SK-N-SH (cell line): ENCODE data around the gene INAFM2. TPM values are rescaled to one million over a fixed set of nuclear protein-coding genes. Genes with fewer than 3 reads are reported as not detected.

ENCODE experiments used
- CTCF ChIA-PET: fragments of 300-600, 350-600 bp; formaldehyde crosslinking; extraction: SDS; loops from one replicate; lab custom pipeline; 2021; lab: Yijun Ruan, JAX
- POLR2A ChIA-PET: fragments of 350-600 bp; sonication (Branson Sonifier 250); formaldehyde crosslinking; extraction: SDS; loops from one replicate; lab custom pipeline; 2020; ENCODE audit warnings: antibody characterized with exemption, inconsistent platforms; lab: Yijun Ruan, JAX
- DNase-seq: peaks from one replicate; pipeline ENCODE4 v3.0.0; 2012
- H2AFZ ChIP-seq: fragments of 200-600 bp; sonication (generic); 2 replicates; pipeline ENCODE4 v1.8.1; 2016; ENCODE audit warnings: antibody characterized with exemption, mild to moderate bottlenecking, low read depth
- H3F3A ChIP-seq: fragments of 200-600 bp; sonication (generic); replicated peaks from 2 replicates; pipeline ENCODE3; 2016; ENCODE audit warnings: antibody characterized with exemption, mild to moderate bottlenecking; ENCODE audit not compliant: insufficient read depth
- H3K27ac ChIP-seq, 2 experiments: fragments of 200-500 bp in 1 of 2; fragments of 200-600 bp in 1 of 2; sonication (Bioruptor generic) in 1 of 2; sonication (generic), shearing (Covaris generic) in 1 of 2; 2 replicates each; pipeline versions ENCODE4 v1.5.1 to v1.6.1; 2014 to 2016; ENCODE audit warnings: low read depth in 2 of 2, inconsistent platforms in 1 of 2, low read length in 1 of 2, mild to moderate bottlenecking in 1 of 2, mixed read lengths in 1 of 2
- H3K27me3 ChIP-seq: fragments of 200-600 bp; sonication (generic), shearing (Covaris generic); 2 replicates; pipeline ENCODE4 v1.6.1; 2016; ENCODE audit warnings: mixed run types; ENCODE audit not compliant: insufficient read depth
- H3K36me3 ChIP-seq, 2 experiments: fragments of 200-500 bp in 1 of 2; fragments of 200-600 bp in 1 of 2; sonication (Bioruptor generic) in 1 of 2; sonication (generic) in 1 of 2; replicated peaks in 1 of 2; 2 replicates each; pipeline versions ENCODE3 to v1.5.1; 2014 to 2016; ENCODE audit warnings: low read length in 1 of 2, mild to moderate bottlenecking in 1 of 2; ENCODE audit not compliant: insufficient read depth in 2 of 2, control insufficient read depth in 1 of 2
- H3K4me1 ChIP-seq, 2 experiments: fragments of 200-500 bp in 1 of 2; fragments of 200-600 bp in 1 of 2; sonication (Bioruptor generic) in 1 of 2; sonication (generic), shearing (Covaris generic) in 1 of 2; 2 replicates each; pipeline versions ENCODE4 v1.5.1 to v1.6.1; 2014 to 2016; ENCODE audit warnings: low read depth in 1 of 2, low read length in 1 of 2, mixed run types in 1 of 2; ENCODE audit not compliant: insufficient read depth in 2 of 2, control insufficient read depth in 1 of 2
- H3K4me2 ChIP-seq: fragments of 200-600 bp; sonication (generic), shearing (Covaris generic); 2 replicates; pipeline ENCODE4 v1.6.1; 2017; ENCODE audit warnings: mixed run types
- H3K4me3 ChIP-seq, 2 experiments: fragments of 200-500 bp in 1 of 2; fragments of 200-600 bp in 1 of 2; sonication (Bioruptor generic) in 1 of 2; sonication (generic), shearing (Covaris generic) in 1 of 2; 2 replicates each; pipeline versions ENCODE4 v1.5.1 to v1.8.1; 2014 to 2016; ENCODE audit warnings: low read depth in 2 of 2, inconsistent platforms in 1 of 2, low read length in 1 of 2, mild to moderate bottlenecking in 1 of 2, mixed read lengths in 1 of 2, moderate library complexity in 1 of 2
- H3K79me2 ChIP-seq: fragments of 200-600 bp; sonication (generic); 2 replicates; pipeline ENCODE4 v1.8.1; 2017; ENCODE audit warnings: mild to moderate bottlenecking; ENCODE audit not compliant: insufficient read depth
- H3K9ac ChIP-seq: fragments of 200-600 bp; sonication (generic); 2 replicates; pipeline ENCODE4 v1.6.1; 2017; ENCODE audit warnings: mixed run types
- H3K9me2 ChIP-seq: fragments of 200-600 bp; sonication (generic); 2 replicates; pipeline ENCODE4 v1.6.1; 2017; ENCODE audit warnings: mixed run types
- H3K9me3 ChIP-seq: fragments of 200-600 bp; sonication (generic); 2 replicates; pipeline ENCODE4 v1.6.1; 2017; ENCODE audit warnings: mixed run types, mild to moderate bottlenecking, moderate library complexity
- H4K20me1 ChIP-seq: fragments of 200-600 bp; sonication (generic); 2 replicates; pipeline ENCODE4 v1.6.1; 2017; ENCODE audit warnings: mild to moderate bottlenecking, mixed run types; ENCODE audit not compliant: insufficient read depth
- CHD2 ChIP-seq: fragments of 150-350 bp; IDR thresholded peaks from 2 replicates; pipeline ENCODE4 v1.6.1; 2018; ENCODE audit warnings: low read length; ENCODE audit not compliant: partially characterized antibody
- EP300 ChIP-seq, 2 experiments: IDR thresholded peaks; 2 replicates each; pipeline versions ENCODE4 v1.4.0 to v1.6.1; 2012; ENCODE audit warnings: borderline replicate concordance in 1 of 2, low read depth in 1 of 2, low read length in 1 of 2
- EZH2phosphoT487 ChIP-seq: fragments of 200-600 bp; sonication (generic); IDR thresholded peaks from 2 replicates; pipeline ENCODE4 v1.6.1; 2017; ENCODE audit warnings: low read depth, mixed run types, mild to moderate bottlenecking, antibody characterized with exemption, moderate library complexity, borderline replicate concordance
- FOSL2 ChIP-seq: IDR thresholded peaks from 2 replicates; pipeline ENCODE4 v1.4.0; 2012; ENCODE audit warnings: low read depth, mild to moderate bottlenecking, moderate library complexity, borderline replicate concordance
- GABPA ChIP-seq: IDR thresholded peaks from 2 replicates; pipeline ENCODE4 v1.4.0; 2012; ENCODE audit warnings: low read depth, mild to moderate bottlenecking
- JUND ChIP-seq: IDR thresholded peaks from 2 replicates; pipeline ENCODE4 v1.4.0; 2012
- MXI1 ChIP-seq: IDR thresholded peaks from 2 replicates; pipeline ENCODE4 v1.6.1; 2012; ENCODE audit warnings: mild to moderate bottlenecking, low read depth, low read length, improper control_type of control experiment
- NFIC ChIP-seq: IDR thresholded peaks from 2 replicates; pipeline ENCODE4 v1.4.0; 2012; ENCODE audit warnings: borderline replicate concordance
- NRF1 ChIP-seq: IDR thresholded peaks from 2 replicates; pipeline ENCODE4 v1.6.1; 2012; ENCODE audit warnings: low read depth, mild to moderate bottlenecking, low read length
- POLR2AphosphoS5 ChIP-seq: IDR thresholded peaks from 2 replicates; pipeline ENCODE4 v1.6.1; 2012; ENCODE audit warnings: low read depth, low read length
- RAD21 ChIP-seq: IDR thresholded peaks from 2 replicates; pipeline ENCODE4 v1.6.1; 2012; ENCODE audit warnings: mild to moderate bottlenecking, low read length
- RCOR1 ChIP-seq: fragments of 150-350 bp; IDR thresholded peaks from 2 replicates; pipeline ENCODE4 v1.6.1; 2017; ENCODE audit warnings: antibody characterized with exemption, low read length
- RXRA ChIP-seq: IDR thresholded peaks from 2 replicates; pipeline ENCODE4 v1.4.0; 2012; ENCODE audit warnings: low read depth, mild to moderate bottlenecking, borderline replicate concordance
- SMC3 ChIP-seq: IDR thresholded peaks from 2 replicates; pipeline ENCODE4 v1.6.1; 2012; ENCODE audit warnings: low read depth, low read length, improper control_type of control experiment
- TAF1 ChIP-seq: IDR thresholded peaks from 2 replicates; pipeline ENCODE4 v1.6.1; 2012; ENCODE audit warnings: low read depth, mild to moderate bottlenecking, low read length, moderate library complexity, borderline replicate concordance
- ZBTB33 ChIP-seq: IDR thresholded peaks from 2 replicates; pipeline ENCODE4 v1.4.0; 2012; ENCODE audit warnings: low read depth, borderline replicate concordance
- WGBS: methylation state at CpG from one replicate; pipeline ENCODE4 v1.1.6; 2017; ENCODE audit warnings: low lambda C conversion rate; 5-methylcytosine and 5-hydroxymethylcytosine counted together
- polyA plus RNA-seq, 3 experiments: library from polyadenylated mRNA; depleted of rRNA; stranded (reverse); fragments of >200 nt; gene quantifications; 2 replicates each; pipeline ENCODE4 v1.2.3, GENCODE V29; 2012
- TF ChIP-seq, protein P1 (sequence below): fragments of 150-350 bp; IDR thresholded peaks from 2 replicates; pipeline ENCODE4 v1.6.1; 2017; ENCODE audit warnings: antibody characterized with exemption, low read length, low read depth, borderline replicate concordance
- TF ChIP-seq, protein P2 (sequence below): IDR thresholded peaks from 2 replicates; pipeline ENCODE4 v1.4.0; 2012; ENCODE audit warnings: low read depth, borderline replicate concordance
- TF ChIP-seq, protein P3 (sequence below): fragments of 200-600 bp; sonication (generic); IDR thresholded peaks from 2 replicates; pipeline ENCODE4 v1.6.1; 2017; ENCODE audit warnings: antibody characterized with exemption, mild to moderate bottlenecking, moderate library complexity
- TF ChIP-seq, protein P4 (sequence below): IDR thresholded peaks from 2 replicates; pipeline ENCODE4; 2012
- TF ChIP-seq, protein P5 (sequence below): IDR thresholded peaks from 2 replicates; pipeline ENCODE4 v1.6.1; 2012; ENCODE audit warnings: mild to moderate bottlenecking, low read depth, low read length, moderate library complexity

The INAFM2 gene
- polyA plus RNA-seq, 1 of the 3 experiments (the other 2 are of a cell fraction) = 7.8 TPM

DNA sequence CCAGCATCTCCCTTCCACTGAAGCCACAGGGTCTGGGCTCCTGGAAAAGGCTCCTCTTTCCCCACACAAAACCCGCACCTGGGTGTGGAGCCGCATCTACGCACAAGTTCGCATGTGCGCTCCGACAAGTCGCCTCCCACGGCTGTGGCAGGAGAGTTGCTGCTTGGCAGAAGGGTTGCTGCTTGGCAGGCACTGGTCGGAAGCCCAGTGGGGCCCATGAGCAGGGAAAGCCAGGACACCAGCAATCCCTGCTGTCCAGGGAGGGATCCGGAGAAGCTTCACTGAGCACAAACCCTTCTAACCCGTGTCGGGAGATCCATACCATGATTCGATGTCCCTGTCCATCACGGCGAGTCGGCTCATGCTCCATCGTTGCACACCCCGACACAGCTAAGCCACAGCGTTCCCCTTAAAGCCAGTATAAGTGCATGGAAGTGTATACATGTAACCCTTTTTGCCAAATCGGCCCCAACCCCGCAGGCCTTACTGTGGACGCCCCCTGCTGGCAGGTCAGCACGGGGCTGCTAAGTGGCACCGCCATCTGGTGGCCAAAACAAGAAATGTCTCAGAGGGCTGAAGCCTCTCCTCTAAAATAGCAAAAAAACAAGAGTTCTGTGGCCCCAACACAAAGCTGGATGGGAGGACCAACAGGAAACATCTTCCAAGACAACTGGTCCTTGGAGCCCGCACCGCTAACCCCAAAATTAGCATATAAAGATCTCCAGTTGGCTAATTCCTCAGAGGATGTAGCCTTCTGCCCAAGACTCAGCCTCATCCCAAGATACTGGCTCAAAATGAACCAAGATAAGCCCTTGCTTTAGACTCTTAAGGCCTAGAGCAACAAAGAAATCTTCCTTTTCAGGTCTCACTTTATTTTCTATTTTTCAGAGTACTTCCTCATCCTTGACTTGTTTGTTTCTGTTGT is 48.9 kb upstream of the INAFM2 start:
- no peaks in the 10 kb centered on the region for H3K79me2 ChIP-seq
- H4K20me1 ChIP-seq = no peaks in the 10 kb centered on the region
- ChIA-PET CTCF (interaction anchor here (0.6 to 25.6 kb wide), 58 partner anchors 11 to 595 kb away, joined by 3 to 868 read pairs (median 4); partner anchors contain the start of genes ANKRD63, BMF, BUB1B and CCDC9B), POLR2A (no interaction called here)
- H3K9me2 ChIP-seq = no peaks in the 10 kb centered on the region
- no peaks in the 10 kb centered on the region for H3F3A ChIP-seq
- no peaks in the 10 kb centered on the region for H3K27me3 ChIP-seq
- no peak overlapping the region for H3K4me2 ChIP-seq
- H3K27ac ChIP-seq = no peak overlapping the region
- H3K4me1 ChIP-seq = peaks cover under 1 to 5% of the 10 kb centered on the region in 2 experiments; a peak in 1 of 4 replicates
- DNase-seq = peak; percentile 88
- no peak overlapping the region for H2AFZ ChIP-seq
- H3K9me3 ChIP-seq = no peaks in the 10 kb centered on the region
- WGBS = 60% methylated on average over 21 of the region's 26 CpGs
- H3K36me3 ChIP-seq = no peaks in the 10 kb centered on the region
- H3K9ac ChIP-seq = no peak overlapping the region
- H3K4me3 ChIP-seq = peak overlapping the region in 1 of 2 experiments; percentile 30; a peak in 1 of 4 replicates
- TF ChIP-seq, protein P1, sequence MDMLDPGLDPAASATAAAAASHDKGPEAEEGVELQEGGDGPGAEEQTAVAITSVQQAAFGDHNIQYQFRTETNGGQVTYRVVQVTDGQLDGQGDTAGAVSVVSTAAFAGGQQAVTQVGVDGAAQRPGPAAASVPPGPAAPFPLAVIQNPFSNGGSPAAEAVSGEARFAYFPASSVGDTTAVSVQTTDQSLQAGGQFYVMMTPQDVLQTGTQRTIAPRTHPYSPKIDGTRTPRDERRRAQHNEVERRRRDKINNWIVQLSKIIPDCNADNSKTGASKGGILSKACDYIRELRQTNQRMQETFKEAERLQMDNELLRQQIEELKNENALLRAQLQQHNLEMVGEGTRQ = no peak
- TF ChIP-seq, protein P2, sequence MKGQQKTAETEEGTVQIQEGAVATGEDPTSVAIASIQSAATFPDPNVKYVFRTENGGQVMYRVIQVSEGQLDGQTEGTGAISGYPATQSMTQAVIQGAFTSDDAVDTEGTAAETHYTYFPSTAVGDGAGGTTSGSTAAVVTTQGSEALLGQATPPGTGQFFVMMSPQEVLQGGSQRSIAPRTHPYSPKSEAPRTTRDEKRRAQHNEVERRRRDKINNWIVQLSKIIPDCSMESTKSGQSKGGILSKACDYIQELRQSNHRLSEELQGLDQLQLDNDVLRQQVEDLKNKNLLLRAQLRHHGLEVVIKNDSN = no peak
- 0 out of 2 replicates have a peak, but pooled peaks have one; percentile 15 for TF ChIP-seq TAF1
- TF ChIP-seq JUND = no peak
- TF ChIP-seq NFIC = no peak
- TF ChIP-seq RAD21 = peak; percentile 93
- TF ChIP-seq EP300 (IDR thresholded peaks at IDR 0.05; ENCODE audit: borderline replicate concordance in 1 of 2, low read depth in 1 of 2, low read length in 1 of 2) = no peak
- no peak for TF ChIP-seq EZH2phosphoT487
- peak; percentile 100 for TF ChIP-seq SMC3
- TF ChIP-seq MXI1 = no peak
- TF ChIP-seq, protein P3, sequence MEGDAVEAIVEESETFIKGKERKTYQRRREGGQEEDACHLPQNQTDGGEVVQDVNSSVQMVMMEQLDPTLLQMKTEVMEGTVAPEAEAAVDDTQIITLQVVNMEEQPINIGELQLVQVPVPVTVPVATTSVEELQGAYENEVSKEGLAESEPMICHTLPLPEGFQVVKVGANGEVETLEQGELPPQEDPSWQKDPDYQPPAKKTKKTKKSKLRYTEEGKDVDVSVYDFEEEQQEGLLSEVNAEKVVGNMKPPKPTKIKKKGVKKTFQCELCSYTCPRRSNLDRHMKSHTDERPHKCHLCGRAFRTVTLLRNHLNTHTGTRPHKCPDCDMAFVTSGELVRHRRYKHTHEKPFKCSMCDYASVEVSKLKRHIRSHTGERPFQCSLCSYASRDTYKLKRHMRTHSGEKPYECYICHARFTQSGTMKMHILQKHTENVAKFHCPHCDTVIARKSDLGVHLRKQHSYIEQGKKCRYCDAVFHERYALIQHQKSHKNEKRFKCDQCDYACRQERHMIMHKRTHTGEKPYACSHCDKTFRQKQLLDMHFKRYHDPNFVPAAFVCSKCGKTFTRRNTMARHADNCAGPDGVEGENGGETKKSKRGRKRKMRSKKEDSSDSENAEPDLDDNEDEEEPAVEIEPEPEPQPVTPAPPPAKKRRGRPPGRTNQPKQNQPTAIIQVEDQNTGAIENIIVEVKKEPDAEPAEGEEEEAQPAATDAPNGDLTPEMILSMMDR = peak; percentile 100
- TF ChIP-seq, protein P4, sequence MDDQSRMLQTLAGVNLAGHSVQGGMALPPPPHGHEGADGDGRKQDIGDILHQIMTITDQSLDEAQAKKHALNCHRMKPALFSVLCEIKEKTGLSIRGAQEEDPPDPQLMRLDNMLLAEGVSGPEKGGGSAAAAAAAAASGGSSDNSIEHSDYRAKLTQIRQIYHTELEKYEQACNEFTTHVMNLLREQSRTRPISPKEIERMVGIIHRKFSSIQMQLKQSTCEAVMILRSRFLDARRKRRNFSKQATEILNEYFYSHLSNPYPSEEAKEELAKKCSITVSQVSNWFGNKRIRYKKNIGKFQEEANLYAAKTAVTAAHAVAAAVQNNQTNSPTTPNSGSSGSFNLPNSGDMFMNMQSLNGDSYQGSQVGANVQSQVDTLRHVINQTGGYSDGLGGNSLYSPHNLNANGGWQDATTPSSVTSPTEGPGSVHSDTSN = no peak
- TF ChIP-seq RXRA = no peak
- peak; percentile 34 for TF ChIP-seq NRF1
- no peak for TF ChIP-seq ZBTB33
- no peak for TF ChIP-seq POLR2AphosphoS5
- no peak for TF ChIP-seq CHD2
- TF ChIP-seq, protein P5, sequence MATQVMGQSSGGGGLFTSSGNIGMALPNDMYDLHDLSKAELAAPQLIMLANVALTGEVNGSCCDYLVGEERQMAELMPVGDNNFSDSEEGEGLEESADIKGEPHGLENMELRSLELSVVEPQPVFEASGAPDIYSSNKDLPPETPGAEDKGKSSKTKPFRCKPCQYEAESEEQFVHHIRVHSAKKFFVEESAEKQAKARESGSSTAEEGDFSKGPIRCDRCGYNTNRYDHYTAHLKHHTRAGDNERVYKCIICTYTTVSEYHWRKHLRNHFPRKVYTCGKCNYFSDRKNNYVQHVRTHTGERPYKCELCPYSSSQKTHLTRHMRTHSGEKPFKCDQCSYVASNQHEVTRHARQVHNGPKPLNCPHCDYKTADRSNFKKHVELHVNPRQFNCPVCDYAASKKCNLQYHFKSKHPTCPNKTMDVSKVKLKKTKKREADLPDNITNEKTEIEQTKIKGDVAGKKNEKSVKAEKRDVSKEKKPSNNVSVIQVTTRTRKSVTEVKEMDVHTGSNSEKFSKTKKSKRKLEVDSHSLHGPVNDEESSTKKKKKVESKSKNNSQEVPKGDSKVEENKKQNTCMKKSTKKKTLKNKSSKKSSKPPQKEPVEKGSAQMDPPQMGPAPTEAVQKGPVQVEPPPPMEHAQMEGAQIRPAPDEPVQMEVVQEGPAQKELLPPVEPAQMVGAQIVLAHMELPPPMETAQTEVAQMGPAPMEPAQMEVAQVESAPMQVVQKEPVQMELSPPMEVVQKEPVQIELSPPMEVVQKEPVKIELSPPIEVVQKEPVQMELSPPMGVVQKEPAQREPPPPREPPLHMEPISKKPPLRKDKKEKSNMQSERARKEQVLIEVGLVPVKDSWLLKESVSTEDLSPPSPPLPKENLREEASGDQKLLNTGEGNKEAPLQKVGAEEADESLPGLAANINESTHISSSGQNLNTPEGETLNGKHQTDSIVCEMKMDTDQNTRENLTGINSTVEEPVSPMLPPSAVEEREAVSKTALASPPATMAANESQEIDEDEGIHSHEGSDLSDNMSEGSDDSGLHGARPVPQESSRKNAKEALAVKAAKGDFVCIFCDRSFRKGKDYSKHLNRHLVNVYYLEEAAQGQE = no peak
- peak; percentile 60 for TF ChIP-seq RCOR1
- TF ChIP-seq FOSL2 = no peak
- TF ChIP-seq GABPA = no peak
